Stimulated activated CD8-positive, alpha-beta memory T cell treated with anti-CD3 and anti-CD28 coated beads, Interleukin-4, amount 100 ng/mL, for 24 hours (primary cell): ENCODE data around the gene IBTK.
"Not testable (repeated sequence)": the region's sequence is repeated elsewhere in the genome, so short reads cannot be mapped to it uniquely, and the experiment has no call there.

Source experiments
- DNase-seq: peaks from one replicate; pipeline ENCODE4 v3.0.0-alpha.2; 2020; ENCODE audit warnings: low read depth

IBTK gene

DNA sequence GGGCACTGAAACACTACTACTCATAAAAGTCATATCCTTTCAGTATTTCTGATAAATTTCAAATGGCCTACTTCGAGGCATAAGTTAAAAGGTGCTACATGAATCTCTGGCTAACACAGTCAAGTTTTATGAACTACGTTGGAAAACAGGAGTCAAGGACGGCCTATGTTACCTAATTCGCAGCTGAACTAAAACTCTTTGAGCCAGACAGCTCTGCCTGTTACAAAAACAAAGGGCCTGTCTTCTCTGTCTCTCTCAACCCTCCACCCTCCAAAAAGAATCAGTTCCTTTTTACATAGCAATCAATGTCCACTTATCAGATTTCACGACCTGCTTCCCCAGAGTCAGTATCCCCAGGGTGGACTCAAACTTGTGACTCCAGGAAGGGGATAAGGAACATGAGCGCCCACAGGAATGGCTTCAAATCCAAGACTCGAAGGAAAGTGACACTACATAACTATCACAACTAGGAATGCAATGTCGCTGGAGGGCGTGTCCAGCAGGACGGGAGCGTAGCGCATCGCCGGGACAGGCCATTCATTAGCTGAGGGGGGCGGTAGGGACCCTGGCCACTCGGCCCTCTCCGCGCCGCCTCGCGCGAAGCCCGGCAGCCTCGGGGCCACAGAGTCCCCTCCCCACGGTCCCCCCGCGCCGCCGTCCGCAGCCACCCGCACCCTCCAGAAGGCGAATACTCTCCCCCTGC is 591 bp downstream of the IBTK start:
- peak; percentile 18 for DNase-seq

DNA sequence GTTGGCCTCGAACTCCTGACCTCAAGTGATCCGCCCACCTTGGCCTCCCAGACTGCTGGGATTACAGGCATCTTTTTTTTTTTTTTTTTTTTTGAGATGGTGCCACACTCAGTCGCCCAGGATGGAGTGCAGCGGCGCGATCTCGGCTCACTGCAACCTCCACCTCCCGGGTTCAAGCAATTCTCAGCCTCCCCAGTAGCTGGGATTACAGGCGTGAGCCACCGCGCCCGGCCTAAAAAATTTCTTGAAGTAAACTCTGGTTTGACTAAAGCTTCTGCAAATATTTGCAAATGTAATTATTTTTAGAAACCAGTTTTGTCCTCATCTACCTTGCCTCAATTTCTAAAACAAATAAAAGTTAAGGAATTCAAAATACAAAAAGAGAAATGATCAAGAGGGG is 1.2 kb downstream of the IBTK start:
- DNase-seq: no peak

DNA sequence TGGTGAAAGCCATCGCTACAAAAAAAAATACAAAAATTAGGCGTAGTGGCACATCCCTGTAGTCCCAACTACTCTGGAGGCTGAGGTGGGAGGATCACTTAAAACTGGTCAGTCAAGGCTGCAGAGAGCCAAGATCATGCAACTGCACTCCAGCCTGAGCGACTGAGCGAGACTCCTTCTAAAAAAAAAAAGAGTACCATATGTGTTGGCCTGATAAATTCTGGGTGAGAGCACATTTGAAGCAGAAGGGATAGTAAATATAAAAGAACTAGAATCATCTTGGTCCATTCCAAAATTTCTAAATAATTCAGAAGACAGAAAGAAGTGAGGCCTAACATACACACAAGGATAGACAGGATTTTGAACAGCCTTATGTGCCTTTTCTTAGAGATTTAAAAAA is 2.2 kb downstream of the IBTK start:
- no peak for DNase-seq

DNA sequence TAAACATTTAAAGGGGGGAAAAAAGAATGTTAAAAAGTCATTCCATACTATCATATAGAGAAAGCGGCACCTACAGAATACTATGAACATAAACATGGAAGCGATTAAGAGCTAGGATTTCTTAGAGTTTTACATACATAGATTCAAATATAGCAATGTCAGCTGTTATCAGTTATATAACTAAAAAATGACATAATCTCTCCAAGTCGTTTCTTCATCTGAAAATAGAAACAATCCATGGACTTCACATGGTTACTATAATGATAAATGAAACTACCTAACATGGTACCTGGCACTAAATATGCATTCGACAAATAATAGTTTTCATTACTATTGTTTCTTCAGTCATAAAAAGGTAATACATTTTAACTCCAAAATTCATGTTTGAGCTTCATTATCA is 3.7 kb downstream of the IBTK start:
- no peak for DNase-seq

DNA sequence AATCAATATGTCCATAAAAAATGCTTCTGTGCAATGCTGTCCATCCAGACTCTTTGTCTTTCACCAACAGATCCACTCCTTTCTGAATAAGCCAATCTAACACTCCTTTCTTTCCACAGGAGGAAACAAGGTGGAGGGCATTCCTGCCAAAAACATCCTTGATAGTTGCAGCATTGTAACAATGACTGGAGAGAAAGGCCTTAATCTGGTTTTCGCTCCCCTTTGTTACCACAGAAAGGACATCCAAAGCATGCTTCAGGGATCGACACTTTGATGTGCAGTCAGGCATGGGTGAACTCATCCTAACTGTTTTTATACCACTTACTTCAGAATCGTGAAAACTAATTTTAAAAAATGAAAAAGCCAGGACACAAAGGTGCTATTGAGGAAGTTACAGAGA is 7.4 kb downstream of the IBTK start:
- no peak for DNase-seq

DNA sequence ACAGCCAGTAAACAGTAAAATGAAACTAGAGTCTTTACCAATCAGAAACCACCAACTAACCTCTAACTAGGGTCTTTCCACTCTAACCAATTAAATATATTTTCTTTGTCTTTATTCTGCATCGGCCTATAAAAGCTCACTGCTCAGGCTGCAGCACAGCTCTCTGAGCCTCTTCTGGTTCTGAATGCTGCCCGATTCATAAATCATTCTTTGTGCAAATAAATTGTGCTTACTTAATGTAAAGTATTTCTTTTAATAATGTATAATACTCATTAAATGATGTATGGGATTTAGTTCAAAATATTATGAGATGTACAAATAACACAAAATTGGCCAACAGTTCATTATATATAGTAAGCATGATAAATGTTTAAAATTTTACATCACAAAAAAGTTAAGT is 7.9 kb downstream of the IBTK start:
- DNase-seq: no peak

DNA sequence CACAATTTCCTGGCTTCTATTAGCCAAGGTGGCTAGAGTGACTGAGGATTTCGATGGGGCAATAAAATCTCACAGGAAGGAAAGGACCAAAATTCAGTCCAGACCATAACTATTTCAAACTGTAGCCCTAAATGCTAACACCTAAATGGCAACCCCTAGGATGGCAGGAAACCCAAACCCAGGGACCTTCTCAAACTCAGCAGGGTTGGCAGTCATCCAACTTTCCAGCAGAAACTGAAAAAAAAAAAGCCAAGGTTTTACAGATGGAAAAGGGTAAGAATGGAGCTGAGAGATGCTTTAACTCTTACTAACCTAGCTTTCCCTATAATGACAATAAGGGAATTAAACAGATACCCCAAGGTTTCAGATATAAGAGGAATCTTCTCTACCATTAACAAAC is 10.5 kb downstream of the IBTK start:
- DNase-seq: no peak

DNA sequence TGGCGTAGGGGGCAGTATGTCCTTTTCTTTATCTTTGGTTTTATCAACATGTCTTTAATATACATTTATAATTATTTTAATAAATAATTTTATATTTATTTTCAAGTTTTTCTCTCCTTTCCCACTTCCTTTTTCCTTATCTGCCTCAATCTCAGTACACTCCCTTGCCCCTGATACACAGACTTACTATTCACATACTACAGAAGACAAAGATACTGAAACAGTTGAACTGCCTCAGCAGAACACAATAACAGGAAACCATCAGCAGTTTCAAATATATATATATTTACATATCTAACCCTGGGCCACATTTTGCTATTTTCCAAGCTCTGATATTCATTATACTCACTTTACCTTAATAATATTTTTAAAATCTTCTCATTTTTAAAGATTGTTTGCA is 19.8 kb downstream of the IBTK start:
- DNase-seq: no peak

DNA sequence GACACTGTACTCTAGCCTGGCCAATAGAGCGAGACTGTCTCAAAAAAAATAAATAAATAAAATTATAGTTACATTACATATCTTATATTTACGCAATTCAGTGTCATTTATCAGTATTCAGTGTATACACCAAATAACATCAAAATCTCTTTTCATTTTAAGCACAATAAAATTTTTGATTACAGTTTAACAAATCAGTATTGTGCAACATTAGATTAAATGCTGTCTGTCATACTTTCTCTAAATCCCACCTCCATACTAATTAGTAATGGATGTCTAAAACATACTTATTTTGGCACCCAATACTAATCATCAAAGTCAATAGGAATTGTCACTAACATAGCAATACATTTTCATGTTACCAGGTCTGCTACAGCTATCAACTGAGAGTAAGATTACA is 27.4 kb downstream of the IBTK start:
- DNase-seq: no peak

DNA sequence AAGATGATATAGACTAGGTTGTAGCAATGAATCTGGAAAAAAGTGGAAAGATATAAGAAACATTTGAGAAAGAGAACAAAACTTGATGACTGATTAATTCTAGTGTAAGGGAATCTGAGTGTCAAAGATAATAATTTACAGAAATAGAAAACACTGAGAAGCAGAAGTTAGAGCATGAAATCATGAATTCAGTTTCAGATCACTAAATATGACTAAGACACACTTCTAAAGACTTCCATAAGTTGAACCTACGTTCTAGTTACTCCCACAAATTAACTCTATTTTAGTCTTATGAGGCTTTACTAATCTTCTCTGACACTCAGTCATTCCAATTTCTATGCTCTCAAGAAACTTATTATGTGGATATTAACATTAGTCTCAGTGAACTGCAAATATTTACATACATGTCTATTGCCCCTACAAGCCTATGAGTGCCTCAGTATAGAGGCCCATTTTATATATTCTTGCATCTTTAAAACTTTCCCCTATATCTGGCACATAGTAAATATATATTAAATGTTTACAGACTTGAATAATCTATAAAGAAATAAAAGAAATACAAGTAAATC is 30.4 kb downstream of the IBTK start:
- no peak for DNase-seq

DNA sequence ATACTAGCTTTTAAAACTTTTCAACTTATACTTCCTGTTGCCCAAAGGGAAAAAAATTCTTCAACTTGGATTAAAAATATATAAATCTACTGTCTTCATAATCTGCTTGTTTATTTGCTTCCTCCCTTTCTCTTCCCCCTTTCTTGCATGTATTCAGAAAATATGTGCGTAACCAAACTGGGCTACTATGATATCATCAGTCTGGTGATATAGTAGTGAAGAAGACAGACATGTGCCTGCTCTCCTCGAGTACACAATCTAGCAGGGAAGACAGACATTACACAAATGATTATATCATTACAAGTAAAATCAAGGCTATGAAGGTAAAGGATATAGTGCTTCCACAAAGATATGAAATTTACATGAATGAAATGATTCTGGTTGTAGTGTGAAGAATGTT is 31.0 kb downstream of the IBTK start:
- no peak for DNase-seq

DNA sequence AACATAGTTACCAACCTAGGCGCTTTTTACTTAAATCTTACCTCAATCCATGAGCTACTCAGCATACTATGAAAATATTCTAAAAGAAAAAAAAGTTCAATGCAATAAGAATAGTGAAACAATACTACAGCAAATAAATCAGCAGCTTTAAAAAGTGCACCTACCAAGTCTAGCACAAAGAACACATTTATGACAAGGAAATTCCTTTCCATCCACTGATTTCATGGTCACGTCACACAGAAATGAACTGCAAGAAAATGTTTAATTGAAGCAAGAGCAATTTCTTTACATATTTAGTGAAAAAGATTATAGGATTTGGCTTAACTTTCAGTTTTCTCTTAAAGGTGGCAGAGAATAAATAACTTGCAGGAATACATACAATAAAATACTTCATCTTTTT is 36.2 kb downstream of the IBTK start:
- DNase-seq: no peak

DNA sequence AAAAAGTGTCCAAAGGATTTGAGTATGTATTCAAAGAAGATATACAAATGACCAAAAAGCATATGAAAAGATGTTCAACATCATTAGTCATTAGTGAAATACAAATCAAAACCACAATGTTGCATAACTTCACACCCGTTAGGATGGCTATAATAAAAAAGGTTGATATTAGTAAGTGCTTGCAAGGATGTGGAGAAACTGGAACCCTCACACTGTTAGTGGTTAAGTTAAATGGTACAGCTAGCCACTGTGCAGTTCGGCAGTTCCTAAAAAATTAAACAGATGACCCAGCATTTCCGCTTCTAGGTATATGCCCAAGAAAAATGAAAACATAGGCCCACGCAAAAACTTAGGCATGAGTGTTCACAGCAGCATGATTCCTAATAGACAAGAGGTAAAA is 38.6 kb downstream of the IBTK start:
- DNase-seq: no peak

DNA sequence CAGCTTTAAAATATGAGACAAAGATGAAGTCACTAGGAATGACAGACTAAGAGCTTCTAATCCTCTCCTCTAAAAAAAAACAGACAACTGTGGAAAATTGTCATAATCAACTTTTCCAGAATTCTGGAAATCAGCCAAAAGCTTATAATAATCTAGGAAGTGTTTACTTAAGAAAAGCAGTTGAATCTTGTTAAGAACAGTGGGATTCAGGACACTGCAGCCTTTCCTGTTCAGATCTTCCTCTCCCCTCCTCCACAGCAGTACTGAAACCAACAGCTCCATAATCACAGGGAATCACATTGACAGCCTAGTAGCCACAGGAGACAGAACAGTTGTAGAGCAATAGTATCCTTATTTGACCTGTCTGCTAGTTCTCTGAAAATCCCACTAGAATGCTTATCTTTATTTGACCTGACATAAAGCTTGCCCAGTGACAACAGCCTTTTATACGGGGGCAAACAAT is 41.6 kb downstream of the IBTK start:
- no peak for DNase-seq

DNA sequence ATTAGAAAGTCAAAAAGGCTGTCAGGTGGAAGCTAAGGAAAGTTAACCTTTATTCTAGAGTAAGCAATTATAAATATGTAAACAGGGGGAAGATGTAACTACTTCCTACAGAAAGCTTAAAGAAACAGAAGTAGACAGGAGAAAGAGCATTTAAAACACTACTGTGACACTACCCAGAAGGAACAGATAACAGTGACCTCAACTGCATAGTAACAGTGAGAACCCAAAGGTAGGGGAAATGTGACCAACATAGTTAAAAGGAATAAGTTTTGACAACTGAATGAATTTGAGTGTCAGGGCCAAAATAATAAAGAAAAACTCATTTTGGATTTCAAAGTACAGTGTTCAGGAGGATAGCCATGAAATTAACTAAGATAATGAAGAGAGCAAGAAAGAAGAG is 43.5 kb downstream of the IBTK start:
- no peak for DNase-seq

DNA sequence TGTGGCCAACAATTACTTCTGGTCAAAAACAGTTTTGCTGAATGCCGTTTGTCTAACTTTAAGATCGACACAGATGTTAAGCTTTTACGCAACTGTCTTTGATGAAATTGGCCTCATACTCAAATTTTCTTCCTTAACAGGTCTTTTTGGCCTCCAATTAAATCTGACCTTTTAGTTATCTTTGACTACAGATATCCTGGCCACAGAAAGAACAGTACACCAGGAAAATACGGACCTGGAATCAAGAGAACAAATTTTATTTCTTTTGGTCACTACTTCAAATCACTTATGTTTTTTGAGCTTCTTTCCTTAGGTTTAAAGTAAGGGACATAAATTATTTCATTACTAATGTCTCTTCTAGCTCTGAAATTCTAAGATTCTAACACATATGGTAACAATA is 49.8 kb downstream of the IBTK start:
- DNase-seq: no peak

DNA sequence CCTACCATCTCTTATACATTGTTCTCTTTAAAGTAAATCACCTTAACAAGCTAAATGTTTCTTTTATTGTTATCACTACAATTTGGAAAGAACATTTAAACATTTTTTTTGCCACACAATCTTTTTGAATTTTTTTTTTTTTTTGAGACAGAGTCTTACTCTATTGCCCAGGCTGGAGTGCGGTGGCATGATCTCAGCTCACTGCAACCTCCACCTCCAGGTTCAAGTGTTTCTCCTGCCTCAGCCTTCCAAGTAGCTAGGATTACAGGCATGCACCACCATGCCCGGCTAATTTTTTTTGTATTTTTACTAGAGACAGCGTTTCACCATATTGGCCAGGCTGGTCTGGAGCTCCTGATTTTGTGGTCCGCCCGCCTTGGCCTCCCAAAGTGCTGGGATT is 50.3 kb downstream of the IBTK start:
- not testable (repeated sequence) for DNase-seq

DNA sequence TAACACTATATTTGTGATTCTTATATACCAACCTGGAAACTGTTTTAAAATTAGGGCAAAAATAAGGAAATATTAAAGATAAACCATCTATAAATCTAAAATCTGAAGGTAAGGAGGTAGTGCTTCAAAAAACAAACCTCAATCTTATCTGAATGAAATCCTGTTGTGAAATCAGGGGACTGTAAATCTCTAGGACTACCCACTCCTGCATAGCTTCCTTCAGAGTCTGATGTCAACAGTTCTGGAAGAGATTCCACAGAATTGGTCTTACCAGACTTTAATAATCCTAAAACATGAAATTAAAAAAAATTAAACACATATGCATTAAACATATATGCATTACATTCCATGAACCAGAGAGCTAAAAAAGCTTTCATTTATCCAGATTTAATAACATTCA is 51.4 kb downstream of the IBTK start:
- DNase-seq: no peak

DNA sequence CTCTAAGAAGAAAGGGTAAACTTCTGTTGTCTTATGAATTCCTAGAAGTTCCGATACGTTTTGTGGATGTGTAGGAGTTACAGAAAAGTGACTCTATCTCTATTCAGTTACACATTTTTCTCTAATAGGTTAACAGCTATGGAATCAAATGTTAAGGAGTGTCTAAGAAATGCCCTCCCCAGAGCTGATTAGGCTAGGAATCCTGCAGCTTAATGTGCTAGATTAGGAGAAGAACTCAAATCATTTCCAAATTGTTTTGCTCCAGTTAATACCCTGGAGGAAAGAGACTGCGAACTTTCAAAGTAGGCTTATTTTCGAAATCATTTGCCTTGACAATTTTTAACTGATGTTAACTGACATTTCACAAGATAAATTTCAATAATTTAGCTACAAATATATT is 51.9 kb downstream of the IBTK start:
- DNase-seq: no peak

DNA sequence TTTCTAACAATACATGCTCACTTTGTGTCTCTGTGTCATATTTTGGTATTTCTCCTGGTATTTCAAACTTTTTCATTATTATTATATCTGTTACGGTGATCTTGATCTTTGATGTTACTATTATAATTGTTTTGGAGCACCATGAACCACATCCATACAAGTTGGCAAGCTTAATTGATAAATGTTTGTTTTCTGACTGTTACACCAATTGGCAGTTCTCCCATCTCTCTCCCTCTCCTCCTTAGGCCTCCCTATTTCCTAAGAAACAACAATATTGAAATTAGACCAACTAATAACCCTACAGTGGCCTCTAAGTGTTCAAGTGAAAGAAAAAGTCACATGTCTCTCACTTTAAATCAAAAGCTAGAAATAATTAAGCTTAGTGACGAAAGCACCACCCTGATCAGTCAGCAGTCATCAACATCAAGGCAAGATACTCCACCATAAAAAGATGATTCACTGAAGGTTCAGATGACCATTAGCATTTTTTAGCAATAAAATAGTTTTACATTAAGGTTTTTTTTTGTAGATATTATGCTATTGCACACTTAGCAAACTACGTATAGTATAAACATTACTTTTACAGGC is 61.5 kb downstream of the IBTK start:
- DNase-seq: no peak

DNA sequence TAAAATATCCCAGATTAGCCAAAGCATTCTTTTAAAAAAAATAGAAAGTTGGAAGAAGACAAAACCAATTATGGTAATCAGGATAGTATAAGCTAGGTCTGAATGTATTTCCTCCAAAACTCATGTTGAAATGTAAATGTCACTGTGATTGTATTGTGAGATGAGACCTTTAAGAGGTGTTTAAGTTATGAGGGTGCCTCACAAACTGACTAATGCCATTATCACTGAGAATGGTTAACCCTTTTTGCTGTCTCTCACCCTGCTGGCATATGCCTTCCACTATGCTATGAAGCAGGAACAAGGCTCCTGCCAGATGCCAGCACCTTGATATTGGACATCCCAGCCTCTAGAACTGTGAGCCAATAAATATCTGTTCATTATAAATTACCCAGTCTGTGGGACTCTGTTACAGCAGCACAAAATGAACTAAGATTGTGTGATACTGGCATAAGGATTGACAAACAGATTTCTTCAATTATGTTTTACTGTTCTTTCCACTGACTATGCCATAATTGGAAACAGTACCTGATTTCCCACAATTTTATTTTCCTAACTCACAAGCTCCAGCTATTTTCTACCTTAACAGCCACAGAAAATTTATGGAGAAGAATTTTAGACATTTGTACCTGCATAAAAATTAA is 63.8 kb downstream of the IBTK start:
- no peak for DNase-seq

DNA sequence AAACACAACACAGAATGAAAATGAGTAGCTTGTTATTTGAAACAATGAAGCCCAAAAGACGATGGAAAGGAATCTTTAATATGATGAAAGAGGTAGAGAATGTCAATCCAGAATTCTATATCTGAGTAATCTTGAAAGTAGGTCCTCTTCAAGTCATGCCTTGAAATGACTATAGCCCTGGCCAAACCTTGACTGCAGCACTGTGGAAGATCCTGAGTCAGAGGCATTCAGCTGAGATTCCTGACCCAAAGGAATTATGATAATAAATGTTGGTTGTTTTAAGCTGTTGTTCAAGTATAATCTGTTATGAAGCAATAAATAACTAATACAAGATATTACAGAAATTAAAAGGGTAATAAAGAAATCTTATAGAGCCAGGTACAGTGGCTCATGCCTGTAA is 64.8 kb downstream of the IBTK start:
- no peak for DNase-seq

DNA sequence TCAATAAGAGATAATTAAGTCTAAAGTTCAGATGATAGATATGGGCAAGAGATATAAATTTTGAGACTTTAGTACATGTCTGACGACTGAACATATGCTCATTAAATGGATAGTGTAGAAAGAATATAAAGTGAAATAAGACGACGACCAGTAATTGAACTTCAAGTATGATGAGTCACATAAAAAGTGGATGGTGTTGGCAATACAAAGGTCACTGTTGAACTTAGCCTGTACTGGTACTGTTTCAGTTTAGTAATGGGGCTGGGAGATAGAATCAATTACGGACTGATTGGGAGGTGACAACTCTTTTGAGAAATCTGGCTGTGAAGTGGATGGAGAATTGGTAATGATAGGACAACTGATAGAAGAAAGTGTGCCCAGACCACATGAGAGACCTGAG is 68.1 kb downstream of the IBTK start:
- DNase-seq: no peak

DNA sequence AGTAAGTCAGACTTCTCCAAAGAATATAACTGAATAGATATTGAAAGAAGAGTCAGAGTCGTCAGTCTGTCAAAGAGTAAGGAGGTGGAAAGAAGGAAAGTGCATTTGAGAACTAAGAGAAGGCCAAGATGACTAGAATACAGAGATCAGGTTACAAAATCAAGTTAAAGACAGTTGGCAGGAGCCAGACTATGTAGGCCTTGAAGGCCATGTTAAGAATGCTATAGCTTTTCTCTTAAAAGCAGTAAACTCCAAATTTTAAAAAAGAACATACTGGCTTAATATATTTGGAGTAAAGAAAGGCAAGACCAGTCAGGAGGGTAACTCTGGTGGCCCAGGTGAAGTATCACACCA is 68.8 kb downstream of the IBTK start:
- no peak for DNase-seq
